ENCODE results near the gene PGLYRP2.

Gene PGLYRP2

DNA sequence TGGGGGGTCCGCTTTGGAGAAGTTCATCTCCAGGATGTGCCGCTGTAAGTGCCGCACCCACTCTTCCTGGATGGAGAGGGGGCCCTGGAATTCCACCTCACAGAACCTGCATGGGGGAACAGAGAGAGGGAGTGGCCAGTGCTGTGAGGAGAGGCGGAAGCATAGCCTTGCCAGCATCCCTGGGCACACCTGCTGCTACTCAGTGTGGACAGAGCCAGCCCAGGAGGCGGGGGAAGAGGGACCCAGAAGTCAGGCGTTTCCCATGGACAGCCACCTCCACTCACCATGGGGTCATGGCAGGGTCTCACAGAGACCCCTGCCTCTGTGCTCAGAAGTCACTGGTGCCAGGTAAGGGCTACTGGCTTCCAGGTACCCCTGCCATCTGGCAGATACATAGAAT lies 56.2 kb downstream of the PGLYRP2 start:
- no peak for DNase-seq

- no peak for DNase-seq
Observed at GRCh38 chr19:15422296-15423075, 56.8 kb downstream of the PGLYRP2 start.

- no peak for DNase-seq
Observed at GRCh38 chr19:15421721-15422260, 57.5 kb downstream of the PGLYRP2 start.

DNA sequence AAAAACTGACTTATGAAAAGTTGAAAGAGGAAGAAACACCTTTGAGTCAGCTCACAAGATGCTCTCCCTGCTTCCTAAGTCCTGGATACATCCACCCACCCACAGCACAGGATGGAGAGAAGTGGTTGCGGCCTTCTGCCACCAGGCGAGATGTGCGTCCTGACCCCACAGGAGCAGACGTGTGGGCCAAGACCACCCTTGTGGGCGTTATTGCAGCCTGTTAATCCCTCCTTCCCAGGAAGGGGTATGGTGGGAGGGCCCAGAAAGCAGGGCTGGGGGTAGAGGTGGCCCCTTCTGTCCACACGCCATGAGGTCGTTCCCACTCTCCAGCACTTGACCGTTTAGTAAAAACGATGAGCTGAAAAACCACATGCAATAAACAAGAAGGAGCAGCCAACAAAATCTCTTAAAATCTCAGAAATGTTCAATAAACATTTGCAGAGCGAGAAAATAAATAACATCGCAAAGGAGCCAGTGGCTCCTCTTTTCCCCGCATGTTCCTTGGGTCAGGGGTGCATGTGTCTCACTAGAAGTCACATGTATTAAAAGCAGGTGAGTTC lies 58.1 kb downstream of the PGLYRP2 start:
- no peak for DNase-seq

GRCh38 chr19:15419413-15420025 lies 59.8 kb downstream of the PGLYRP2 start:
- no peak for DNase-seq

All from hematopoietic multipotent progenitor cell treated with erythropoietin and hydrocortisone succinate and interleukin-3 and kit ligand, for 4 days (in vitro differentiated cells).